Left ventricle myocardium inferior (tissue), 1 donor: ENCODE results near the gene ATIC. TPM values are rescaled to one million over a fixed set of nuclear protein-coding genes. Genes with fewer than 3 reads are reported as not detected.

Experiments used
- DNase-seq: peaks from one replicate; pipeline ENCODE4 v3.0.0-alpha.2; 2020
- H3K27ac ChIP-seq: fragments of 200-600 bp; replicated peaks from 2 replicates; pipeline ENCODE4 v1.8.0; 2021
- H3K27me3 ChIP-seq: fragments of 200-600 bp; 2 replicates; pipeline ENCODE4 v1.8.0; 2021; ENCODE audit warnings: low read depth
- H3K36me3 ChIP-seq: fragments of 200-600 bp; 2 replicates; pipeline ENCODE4 v1.8.0; 2021
- H3K4me1 ChIP-seq: fragments of 200-600 bp; 2 replicates; pipeline ENCODE4 v1.8.0; 2021
- H3K4me3 ChIP-seq: fragments of 200-600 bp; 2 replicates; pipeline ENCODE4 v1.8.0; 2021; ENCODE audit warnings: mild to moderate bottlenecking, moderate library complexity
- H3K9me3 ChIP-seq: fragments of 200-600 bp; replicated peaks from 2 replicates; pipeline ENCODE4 v1.8.0; 2021
- CTCF ChIP-seq: fragments of 200-600 bp; IDR thresholded peaks from 2 replicates; pipeline ENCODE4 v1.8.0; 2021; ENCODE audit warnings: antibody characterized with exemption, mild to moderate bottlenecking, borderline replicate concordance
- intact Hi-C: fragments of 100-400 bp; cut with micrococcal nuclease; formaldehyde crosslinking; loops from one replicate; pipeline ENCODE4 v1.11.0; 2022
- total RNA-seq: library from RNA; stranded (reverse); fragmentation: NEBNext Ultra II Directional; extraction: Animal tissue kit (Norgen Biotek cat#: 25700); gene quantifications from one replicate; pipeline ENCODE4 v1.2.1, GENCODE V29; 2021
- donor health status: DM: no; HTN: yes; CAD: no; lungs with severe emphysema.

ATIC gene
- total RNA-seq, 1 donor from 2014 or later = 47.1 TPM

DNA sequence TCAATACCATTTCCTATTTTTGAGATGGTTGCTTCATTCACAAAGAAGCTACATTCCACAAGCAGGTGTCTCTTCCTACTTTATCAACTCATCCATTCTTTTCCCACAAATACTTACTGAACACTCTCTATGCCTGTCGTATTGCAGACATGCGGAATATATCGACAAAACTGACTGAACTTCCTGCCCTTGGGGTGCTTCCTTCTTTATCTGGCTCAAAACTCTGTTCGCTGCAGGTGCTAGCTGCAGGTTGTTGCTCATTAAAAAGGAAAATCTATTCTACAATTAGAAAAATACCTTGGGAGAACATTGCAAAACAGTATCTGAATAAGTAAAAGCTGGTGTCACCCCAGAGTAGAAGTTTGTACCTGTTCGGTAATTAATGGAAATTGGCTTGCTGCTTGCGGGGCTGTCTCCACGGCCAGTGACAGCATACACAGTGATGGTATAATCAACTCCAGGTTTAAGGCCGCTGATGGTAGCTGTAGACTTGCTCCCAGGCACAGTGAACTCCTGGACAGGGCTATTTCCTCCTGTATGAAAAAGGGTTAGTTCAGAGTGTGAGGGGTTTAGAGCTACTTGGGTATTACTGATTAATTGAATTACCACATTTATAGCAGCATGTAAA is 71.9 kb downstream of the ATIC start:
- DNase-seq = no peak
- no peaks in the 10 kb centered on the region for H3K9me3 ChIP-seq
- H3K4me1 ChIP-seq = no peaks in the 10 kb centered on the region
- TF ChIP-seq CTCF = no peak
- no peak overlapping the region for H3K27ac ChIP-seq
- H3K27me3 ChIP-seq = no peaks in the 10 kb centered on the region
- no peak overlapping the region for H3K4me3 ChIP-seq
- intact Hi-C loops = no loop called here
- peaks cover 83% of the 10 kb centered on the region for H3K36me3 ChIP-seq

- DNase-seq = no peak
- no peak overlapping the region for H3K27ac ChIP-seq
- intact Hi-C loops = no loop called here
- H3K4me1 ChIP-seq = no peaks in the 10 kb centered on the region
- H3K4me3 ChIP-seq = no peak overlapping the region
- H3K36me3 ChIP-seq = peaks cover 84% of the 10 kb centered on the region
- no peaks in the 10 kb centered on the region for H3K27me3 ChIP-seq
- H3K9me3 ChIP-seq = no peaks in the 10 kb centered on the region
- TF ChIP-seq CTCF = no peak
These were observed 72.9 kb downstream of the ATIC start for GRCh38 chr2:215384710-215385109.

- H3K9me3 ChIP-seq = no peaks in the 10 kb centered on the region
- no peak for DNase-seq
- peaks cover 84% of the 10 kb centered on the region for H3K36me3 ChIP-seq
- no peak overlapping the region for H3K27ac ChIP-seq
- no peak for TF ChIP-seq CTCF
- no peaks in the 10 kb centered on the region for H3K27me3 ChIP-seq
- no peaks in the 10 kb centered on the region for H3K4me1 ChIP-seq
- intact Hi-C loops = no loop called here
- no peak overlapping the region for H3K4me3 ChIP-seq
These were observed 74.7 kb downstream of the ATIC start for GRCh38 chr2:215386566-215386965.

- TF ChIP-seq CTCF = no peak
These were observed 76.3 kb downstream of the ATIC start for GRCh38 chr2:215388002-215388728.

DNA sequence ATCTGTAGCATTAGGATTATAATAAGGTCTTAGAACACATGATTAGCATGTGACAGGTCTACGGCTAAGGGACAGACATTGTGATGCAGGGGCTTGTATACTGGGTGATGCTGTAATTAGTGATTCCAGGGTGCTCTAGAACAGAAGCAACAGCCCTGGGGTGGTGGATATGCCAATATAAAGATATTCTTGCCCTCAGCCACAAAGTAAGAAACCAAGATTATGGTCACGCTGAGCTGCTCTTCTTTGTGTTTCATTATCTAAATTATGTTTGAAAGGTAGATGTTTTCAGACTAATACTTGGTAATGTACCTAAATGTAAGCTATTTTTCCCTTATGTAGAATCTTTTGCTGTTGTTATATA is 78.7 kb downstream of the ATIC start:
- intact Hi-C loops = no loop called here
- Histone ChIP-seq H3K4me1 (no peaks in the 10 kb centered on the region), H3K27ac (no peak overlapping the region), H3K36me3 (peaks cover 84% of the 10 kb centered on the region), H3K27me3 (no peaks in the 10 kb centered on the region), H3K9me3 (no peaks in the 10 kb centered on the region), H3K4me3 (no peak overlapping the region)
- DNase-seq = no peak
- TF ChIP-seq CTCF = no peak

More at GRCh38 chr2:215388002-215388728, 76.3 kb downstream of the ATIC start:
- Histone ChIP-seq H3K9me3 (no peaks in the 10 kb centered on the region), H3K27ac (no peak overlapping the region), H3K36me3 (peaks cover 84% of the 10 kb centered on the region), H3K27me3 (no peaks in the 10 kb centered on the region), H3K4me1 (no peaks in the 10 kb centered on the region), H3K4me3 (no peak overlapping the region)
- intact Hi-C loops = no loop called here
- no peak for DNase-seq
